IMR-90 (cell line): ENCODE measurements around the gene ATL2. TPM values are rescaled to one million over a fixed set of nuclear protein-coding genes. Genes with fewer than 3 reads are reported as not detected.

ENCODE experiments used
- ATAC-seq: fragments of 200-7000 bp; cut with Tn5 transposase; 2 replicates; pipeline ENCODE4 v1.9.1; 2020; ENCODE audit warnings: low read depth, mild to moderate bottlenecking, moderate library complexity
- BruUV-seq: library from RNA; stranded (reverse); fragments of 400-500 nt; replicated peaks from 2 replicates; lab custom pipeline; 2021; lab: Mats Ljungman, UMichigan
- CTCF ChIA-PET: fragments of 300-600 bp; formaldehyde crosslinking; extraction: SDS; loops from one replicate; lab custom pipeline; 2021; ENCODE audit warnings: antibody characterized with exemption; lab: Yijun Ruan, JAX
- POLR2A ChIA-PET: fragments of 300-600 bp; sonication (Branson Sonifier 250); formaldehyde crosslinking; loops from one replicate; lab custom pipeline; 2022; ENCODE audit warnings: antibody characterized with exemption; ENCODE audit not compliant: unreplicated experiment; lab: Charles Lee
- DNase-seq: peaks from one replicate; pipeline ENCODE4 v3.0.0; 2013
- H2AFZ ChIP-seq: replicated peaks from 2 replicates; pipeline ENCODE3; 2013; ENCODE audit warnings: low read length, mild to moderate bottlenecking; ENCODE audit not compliant: poor library complexity
- H2AK5ac ChIP-seq: 2 replicates; pipeline ENCODE4 v1.6.1; 2013; ENCODE audit warnings: low read depth, low read length, inconsistent platforms
- H2AK9ac ChIP-seq: replicated peaks from 2 replicates; pipeline ENCODE3; 2013; ENCODE audit warnings: mild to moderate bottlenecking, low read depth, low read length, moderate library complexity; ENCODE audit not compliant: poor library complexity
- H2BK120ac ChIP-seq: 2 replicates; pipeline ENCODE4 v1.6.1; 2013; ENCODE audit warnings: low read depth, low read length, inconsistent platforms
- H2BK15ac ChIP-seq: 3 replicates; pipeline ENCODE4 v1.6.1; 2013; ENCODE audit warnings: low read depth, low read length, inconsistent platforms
- H2BK20ac ChIP-seq: 2 replicates; pipeline ENCODE4 v1.6.1; 2013; ENCODE audit warnings: low read depth, mild to moderate bottlenecking, inconsistent platforms, low read length, moderate library complexity
- H2BK5ac ChIP-seq: 2 replicates; pipeline ENCODE4 v1.6.1; 2013; ENCODE audit warnings: mild to moderate bottlenecking, low read depth, low read length, inconsistent platforms; ENCODE audit not compliant: poor library complexity, severe bottlenecking
- H3K14ac ChIP-seq: replicated peaks from 2 replicates; pipeline ENCODE4 v1.6.1; 2013; ENCODE audit warnings: low read depth, low read length, inconsistent platforms
- H3K18ac ChIP-seq: 2 replicates; pipeline ENCODE4 v1.6.1; 2013; ENCODE audit warnings: low read depth, low read length, control low read depth
- H3K23ac ChIP-seq: 2 replicates; pipeline ENCODE4 v1.6.1; 2013; ENCODE audit warnings: low read depth, low read length, inconsistent platforms
- H3K27ac ChIP-seq: 2 replicates; pipeline ENCODE4 v1.5.1; 2013; ENCODE audit warnings: mild to moderate bottlenecking, control low read depth, low read length; ENCODE audit not compliant: insufficient read depth
- H3K27me3 ChIP-seq: 2 replicates; pipeline ENCODE4 v1.6.1; 2013; ENCODE audit warnings: low read length; ENCODE audit not compliant: control insufficient read depth, insufficient read depth
- H3K36me3 ChIP-seq: 2 replicates; pipeline ENCODE4 v1.6.1; 2013; ENCODE audit warnings: low read length, mixed read lengths; ENCODE audit not compliant: control insufficient read depth, insufficient read depth
- H3K4ac ChIP-seq: 2 replicates; pipeline ENCODE4 v1.6.1; 2013; ENCODE audit warnings: low read depth, low read length, inconsistent platforms
- H3K4me1 ChIP-seq: 2 replicates; pipeline ENCODE4 v1.6.1; 2013; ENCODE audit warnings: low read length, mixed read lengths; ENCODE audit not compliant: control insufficient read depth, insufficient read depth
- H3K4me2 ChIP-seq: 2 replicates; pipeline ENCODE4 v1.6.1; 2013; ENCODE audit warnings: low read depth, mild to moderate bottlenecking, control low read depth, low read length, moderate library complexity
- H3K4me3 ChIP-seq: 2 replicates; pipeline ENCODE4 v1.5.1; 2013; ENCODE audit warnings: low read depth, mild to moderate bottlenecking, control low read depth, low read length, moderate library complexity; ENCODE audit not compliant: insufficient read depth
- H3K56ac ChIP-seq: 2 replicates; pipeline ENCODE4 v1.6.1; 2013; ENCODE audit warnings: low read length, inconsistent platforms; ENCODE audit not compliant: insufficient read depth; ENCODE audit errors: extremely low read depth
- H3K79me1 ChIP-seq, 2 experiments: 2 replicates each; pipeline ENCODE4 v1.6.1; 2013; ENCODE audit warnings: low read length in 2 of 2, inconsistent platforms in 1 of 2, low read depth in 1 of 2
- H3K9ac ChIP-seq: 2 replicates; pipeline ENCODE4 v1.6.1; 2013; ENCODE audit warnings: low read depth, low read length, control low read depth
- H3K9me1 ChIP-seq: 2 replicates; pipeline ENCODE4 v1.6.1; 2013; ENCODE audit warnings: low read length, inconsistent platforms; ENCODE audit not compliant: insufficient read depth
- H3K9me3 ChIP-seq: 2 replicates; pipeline ENCODE4 v1.6.1; 2013; ENCODE audit warnings: low read length; ENCODE audit not compliant: control insufficient read depth, insufficient read depth
- H4K20me1 ChIP-seq: 2 replicates; pipeline ENCODE4 v1.6.1; 2013; ENCODE audit warnings: low read length, inconsistent platforms; ENCODE audit not compliant: insufficient read depth
- H4K5ac ChIP-seq: 2 replicates; pipeline ENCODE4 v1.6.1; 2013; ENCODE audit warnings: mild to moderate bottlenecking, low read depth, low read length, control low read depth
- H4K8ac ChIP-seq, 2 experiments: 2 replicates each; pipeline ENCODE4 v1.6.1; 2013; ENCODE audit warnings: low read depth in 2 of 2, low read length in 2 of 2, control low read depth in 1 of 2, inconsistent platforms in 1 of 2
- H4K91ac ChIP-seq: 2 replicates; pipeline ENCODE4 v1.6.1; 2013; ENCODE audit warnings: low read depth, low read length, inconsistent platforms; ENCODE audit not compliant: insufficient read depth
- CEBPB ChIP-seq: IDR thresholded peaks from 2 replicates; pipeline ENCODE4 v1.6.1; 2012; ENCODE audit warnings: low read depth, low read length, improper control_type of control experiment
- FOS ChIP-seq: fragments of 150-350 bp; IDR thresholded peaks from 2 replicates; pipeline ENCODE4 v1.6.1; 2016; ENCODE audit warnings: low read depth, low read length
- MAFK ChIP-seq: IDR thresholded peaks from 2 replicates; pipeline ENCODE4 v1.6.1; 2012; ENCODE audit warnings: low read depth, low read length, improper control_type of control experiment
- MXI1 ChIP-seq: IDR thresholded peaks from 2 replicates; pipeline ENCODE4 v1.6.1; 2012; ENCODE audit warnings: low read depth, mild to moderate bottlenecking, low read length, moderate library complexity, borderline replicate concordance
- NFE2L2 ChIP-seq: fragments of 150-350 bp; IDR thresholded peaks from 2 replicates; pipeline ENCODE4 v1.6.1; 2016; ENCODE audit warnings: low read depth, mild to moderate bottlenecking, low read length
- POLR2A ChIP-seq: IDR thresholded peaks from 2 replicates; pipeline ENCODE4 v1.6.1; 2012; ENCODE audit warnings: mild to moderate bottlenecking, low read depth, low read length
- RAD21 ChIP-seq: IDR thresholded peaks from 2 replicates; pipeline ENCODE4 v1.6.1; 2012; ENCODE audit warnings: low read length, improper control_type of control experiment
- SMC3 ChIP-seq: fragments of 150-350 bp; IDR thresholded peaks from 2 replicates; pipeline ENCODE4 v1.6.1; 2016; ENCODE audit warnings: low read depth, mild to moderate bottlenecking, antibody characterized with exemption, low read length, moderate library complexity
- WGBS, 2 experiments: methylation state at CpG; one replicate each; pipeline versions ENCODE4 v1.1.5 to v1.1.7; 2013; ENCODE audit warnings: missing lambda C conversion rate in 2 of 2; ENCODE audit not compliant: insufficient read length in 1 of 2; ENCODE audit errors: extremely low coverage in 2 of 2; 5-methylcytosine and 5-hydroxymethylcytosine counted together
- dilution Hi-C: fragments of 300-500 bp; cut with HindIII; formaldehyde crosslinking; loops from one replicate; pipeline ENCODE4 v1.14.3; 2018; ENCODE audit warnings: low sequenced_read_pairs; ENCODE audit not compliant: unreplicated experiment
- in situ Hi-C: fragments of 300-500 bp; cut with MboI; formaldehyde crosslinking; loops from 3 replicates; pipeline ENCODE4 v1.14.3; 2019; ENCODE audit warnings: low sequenced_read_pairs, inconsistent platforms, mixed read lengths
- intact Hi-C: fragments of 100-400 bp; cut with micrococcal nuclease; formaldehyde crosslinking; loops from 2 replicates; pipeline ENCODE4 v1.10.0; 2022
- polyA plus RNA-seq, 3 experiments: library from polyadenylated mRNA; depleted of rRNA; stranded (reverse); fragments of >200 nt; gene quantifications; 2 replicates each; pipeline ENCODE4 v1.2.3, GENCODE V29; 2012; ENCODE audit warnings: low replicate concordance in 1 of 3
- total RNA-seq: library from RNA; depleted of rRNA; stranded (reverse); fragments of >200 nt; gene quantifications from 2 replicates; pipeline ENCODE4 v1.2.3, GENCODE V29; 2012
- TF ChIP-seq, protein P1 (sequence below): fragments of 150-350 bp; IDR thresholded peaks from 2 replicates; pipeline ENCODE4 v1.6.1; 2016; ENCODE audit warnings: low read depth, mild to moderate bottlenecking, low read length, moderate library complexity, borderline replicate concordance

Gene ATL2
- total and polyA plus RNA-seq, 2 of the 4 experiments (the other 2 are of a cell fraction): 16.0 to 62.6 TPM

DNA sequence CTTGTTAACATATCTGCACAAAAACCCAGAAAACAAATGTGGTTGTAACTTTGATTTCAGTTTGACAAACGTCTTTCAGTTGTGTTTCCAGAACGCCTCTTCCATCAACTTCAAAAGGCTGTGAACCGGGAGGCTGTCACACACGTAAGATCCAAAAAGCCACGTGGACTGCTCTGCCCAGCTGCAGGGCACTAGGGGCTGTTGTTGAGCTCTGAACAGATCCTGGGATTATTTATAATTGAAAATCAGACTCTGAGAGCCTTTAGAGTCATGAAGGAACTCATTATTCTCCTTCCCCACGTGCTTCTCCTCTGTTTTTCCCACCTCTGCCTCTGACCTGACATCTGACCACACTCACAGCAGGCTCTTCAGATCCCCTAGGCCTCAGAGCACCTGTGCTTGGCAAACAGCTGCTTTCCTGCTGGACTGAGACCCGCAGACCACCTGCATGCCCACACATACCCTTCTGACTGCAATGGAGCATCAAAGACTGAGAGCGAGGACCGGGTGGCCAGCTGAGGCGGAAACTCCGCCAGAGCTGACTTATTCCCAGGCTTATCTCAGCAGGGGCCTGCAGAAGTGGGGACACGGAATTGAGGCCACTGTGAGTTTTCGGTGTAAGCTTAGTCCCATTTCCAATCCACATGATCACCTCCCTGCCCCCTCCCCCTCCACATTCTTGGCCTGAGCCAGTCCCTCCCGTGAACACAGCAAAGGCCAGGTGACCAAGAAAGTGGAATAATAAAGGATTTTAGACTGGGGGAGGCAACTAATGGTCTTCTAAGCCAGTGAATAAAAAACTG, 114.8 kb downstream of the ATL2 start:
- TF ChIP-seq FOS: no peak
- TF ChIP-seq CEBPB: no peak
- no peak for TF ChIP-seq RAD21
- TF ChIP-seq, protein P1, sequence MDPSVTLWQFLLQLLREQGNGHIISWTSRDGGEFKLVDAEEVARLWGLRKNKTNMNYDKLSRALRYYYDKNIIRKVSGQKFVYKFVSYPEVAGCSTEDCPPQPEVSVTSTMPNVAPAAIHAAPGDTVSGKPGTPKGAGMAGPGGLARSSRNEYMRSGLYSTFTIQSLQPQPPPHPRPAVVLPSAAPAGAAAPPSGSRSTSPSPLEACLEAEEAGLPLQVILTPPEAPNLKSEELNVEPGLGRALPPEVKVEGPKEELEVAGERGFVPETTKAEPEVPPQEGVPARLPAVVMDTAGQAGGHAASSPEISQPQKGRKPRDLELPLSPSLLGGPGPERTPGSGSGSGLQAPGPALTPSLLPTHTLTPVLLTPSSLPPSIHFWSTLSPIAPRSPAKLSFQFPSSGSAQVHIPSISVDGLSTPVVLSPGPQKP: no peak
- TF ChIP-seq MXI1: no peak
- TF ChIP-seq SMC3: no peak
- TF ChIP-seq NFE2L2: no peak
- no peak for TF ChIP-seq POLR2A
- TF ChIP-seq MAFK: no peak
- H3K4me3 ChIP-seq: no peak overlapping the region
- no peak overlapping the region for H4K8ac ChIP-seq
- H3K27ac ChIP-seq: no peak overlapping the region
- no peak overlapping the region for H3K9ac ChIP-seq
- no peak overlapping the region for H2BK20ac ChIP-seq
- no peaks in the 10 kb centered on the region for H3K4me1 ChIP-seq
- no peaks in the 10 kb centered on the region for H4K20me1 ChIP-seq
- no peak overlapping the region; the same call in 2 of the 3 replicates for H2BK15ac ChIP-seq
- in situ Hi-C loops (loop anchor here (10.0 kb wide), 1 partner anchor 867 kb away; no protein-coding TSS in a partner anchor), dilution Hi-C loops (no loop called here), intact Hi-C loops (loop anchor here (5.0 to 10.0 kb wide), 3 partner anchors 70 to 225 kb away; no protein-coding TSS in a partner anchor)
- H2BK120ac ChIP-seq: no peak overlapping the region
- no peaks in the 10 kb centered on the region for H3K79me1 ChIP-seq
- ATAC-seq (no peak), DNase-seq (no peak)
- H3K36me3 ChIP-seq: no peaks in the 10 kb centered on the region
- no peak overlapping the region for H3K4ac ChIP-seq
- no peak overlapping the region for H4K91ac ChIP-seq
- H3K18ac ChIP-seq: no peak overlapping the region
- no peak overlapping the region for H3K14ac ChIP-seq
- H3K9me1 ChIP-seq: no peaks in the 10 kb centered on the region
- peaks cover 58% of the 10 kb centered on the region for H3K27me3 ChIP-seq
- H3K4me2 ChIP-seq: no peak overlapping the region
- CTCF ChIA-PET: interaction anchor here (0.8 kb wide), 1 partner anchor 146 kb away, joined by 3 read pairs; no protein-coding TSS in a partner anchor
- POLR2A ChIA-PET: no interaction called here
- no peak overlapping the region for H3K23ac ChIP-seq
- no CpG with 5 or more reads among the region's 14 CpGs for WGBS, 2 experiments
- H2AFZ ChIP-seq: no peak overlapping the region
- no peak overlapping the region for H2BK5ac ChIP-seq
- H3K56ac ChIP-seq: no peak overlapping the region
- H2AK5ac ChIP-seq: no peak overlapping the region
- H3K9me3 ChIP-seq: no peaks in the 10 kb centered on the region
- BruUV-seq: no TSS peak
- no peak overlapping the region for H2AK9ac ChIP-seq
- H4K5ac ChIP-seq: no peak overlapping the region
